Measurements from ENCODE around the gene IFNL1. TPM values are rescaled to one million over a fixed set of nuclear protein-coding genes. Genes with fewer than 3 reads are reported as not detected.
"Not testable (repeated sequence)": the region's sequence is repeated elsewhere in the genome, so short reads cannot be mapped to it uniquely, and the experiment has no call there.

IFNL1 gene
- total RNA-seq, 2 donors from 2014 or later: not detected

GRCh38 chr19:39263912-39264305 is 32.3 kb upstream of the IFNL1 start:
- Mint-ChIP-seq H3K36me3 (ENCODE audit: low read depth) (peaks cover 11% of the 10 kb centered on the region), H3K4me3 (peak overlapping the region; percentile 52), H3K27ac (no peak overlapping the region), H3K4me1 (peaks cover 6% of the 10 kb centered on the region), H3K27me3 (peaks cover 35% of the 10 kb centered on the region)
- ATAC-seq (no peak), DNase-seq (no peak)
- H3K9me3 ChIP-seq (ENCODE audit: control insufficient read depth, low read length, poor library complexity, severe bottlenecking): no peaks in the 10 kb centered on the region

DNA sequence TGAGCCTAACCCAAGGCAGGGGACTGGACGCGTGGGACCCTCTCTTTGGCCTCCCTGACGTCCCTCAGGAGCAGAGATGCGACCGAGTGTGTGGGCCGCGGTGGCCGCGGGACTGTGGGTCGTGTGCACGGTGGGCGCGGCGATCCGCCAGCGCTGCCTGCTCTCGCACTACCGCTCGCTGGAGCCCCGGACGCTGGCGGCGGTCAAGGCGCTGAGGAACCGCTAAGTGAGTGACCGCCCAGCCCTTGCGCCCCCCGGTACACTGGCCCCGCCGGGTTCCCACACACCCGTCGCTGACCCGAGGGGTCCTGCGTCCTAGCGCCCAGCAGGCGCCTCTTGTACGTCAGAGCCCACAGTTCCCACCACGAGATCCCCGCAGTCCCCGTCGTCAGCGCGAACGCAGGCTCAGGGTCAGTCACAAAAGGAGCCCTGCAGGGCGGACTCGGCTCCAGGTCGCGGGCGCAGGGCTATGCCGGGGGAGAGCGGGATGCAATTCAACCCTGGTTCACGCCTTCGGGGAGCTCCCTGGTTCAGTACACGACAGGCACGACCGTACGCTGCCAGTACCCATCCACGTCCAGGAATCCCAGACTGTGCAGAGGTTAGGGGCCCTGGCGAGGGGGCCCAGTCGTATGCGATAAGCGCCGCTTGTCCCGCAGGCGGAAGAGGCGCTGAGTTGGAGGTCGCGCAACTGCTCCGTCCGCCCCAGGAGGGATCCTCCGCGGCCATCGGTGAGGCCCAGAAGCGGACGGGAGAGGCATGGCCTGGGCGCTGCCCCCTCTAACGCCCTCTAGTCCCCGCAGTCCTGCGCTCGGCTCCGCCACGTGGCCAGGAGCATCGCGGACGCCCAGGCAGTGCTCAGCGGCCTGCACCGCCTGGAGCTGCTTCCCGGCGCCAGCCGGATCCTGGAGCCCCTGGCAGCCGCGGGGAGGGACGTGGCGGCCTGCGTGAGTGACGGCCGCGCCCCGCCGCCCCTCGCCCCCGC is 31.6 kb upstream of the IFNL1 start:
- no peaks in the 10 kb centered on the region for H3K9me3 ChIP-seq (ENCODE audit: control insufficient read depth, low read length, poor library complexity, severe bottlenecking)
- H3K4me3 Mint-ChIP-seq: no peak overlapping the region
- no peak overlapping the region for H3K27ac Mint-ChIP-seq
- peaks cover 39% of the 10 kb centered on the region for H3K27me3 Mint-ChIP-seq
- peaks cover 6% of the 10 kb centered on the region for H3K4me1 Mint-ChIP-seq
- DNase-seq (no peak), ATAC-seq (no peak)
- peaks cover 11% of the 10 kb centered on the region for H3K36me3 Mint-ChIP-seq (ENCODE audit: low read depth)

GRCh38 chr19:39265321-39265916 is 30.8 kb upstream of the IFNL1 start:
- H3K4me1 Mint-ChIP-seq: peaks cover 6% of the 10 kb centered on the region
- peak overlapping the region; percentile 64 for H3K4me3 Mint-ChIP-seq
- peaks cover 11% of the 10 kb centered on the region for H3K36me3 Mint-ChIP-seq (ENCODE audit: low read depth)
- H3K9me3 ChIP-seq (ENCODE audit: control insufficient read depth, low read length, poor library complexity, severe bottlenecking): no peaks in the 10 kb centered on the region
- ATAC-seq: peak; percentile 53
- H3K27ac Mint-ChIP-seq: no peak overlapping the region
- peaks cover 46% of the 10 kb centered on the region for H3K27me3 Mint-ChIP-seq
- peak in 1 of 3 donors; percentile 12 for DNase-seq

DNA sequence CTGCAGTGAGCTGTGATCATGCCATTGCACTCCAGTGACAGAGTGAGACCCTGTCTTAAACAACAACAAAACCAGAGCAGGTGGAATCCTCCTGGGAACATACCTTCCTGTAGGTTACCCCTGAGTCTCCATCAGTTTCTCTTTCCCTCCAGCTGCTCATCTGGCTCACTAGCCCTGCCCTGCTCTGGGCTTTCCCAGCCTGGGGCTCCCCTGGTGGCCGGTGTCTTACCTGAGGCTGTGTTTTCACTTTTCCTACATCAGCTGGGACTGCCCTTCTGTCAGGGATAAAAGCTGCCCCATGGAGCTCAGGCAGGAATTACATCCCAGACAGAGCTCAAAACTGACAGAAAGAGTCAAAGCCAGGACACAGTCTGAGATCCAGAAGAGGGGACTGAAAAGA is 28.1 kb upstream of the IFNL1 start, which contains the start of gene IFNL2:
Gene IFNL2, plus strand, starts transcription at position 312 of the 400 bp plus-strand sequence. CDS start 173 bp downstream, outside the sequence.
- not testable (repeated sequence) for H3K9me3 ChIP-seq (ENCODE audit: control insufficient read depth, low read length, poor library complexity, severe bottlenecking); DNase-seq; H3K4me3 Mint-ChIP-seq; H3K27ac Mint-ChIP-seq; H3K4me1 Mint-ChIP-seq; H3K36me3 Mint-ChIP-seq (ENCODE audit: low read depth)
- peak; percentile 67 for ATAC-seq
- peaks cover 37% of the 10 kb centered on the region for H3K27me3 Mint-ChIP-seq

DNA sequence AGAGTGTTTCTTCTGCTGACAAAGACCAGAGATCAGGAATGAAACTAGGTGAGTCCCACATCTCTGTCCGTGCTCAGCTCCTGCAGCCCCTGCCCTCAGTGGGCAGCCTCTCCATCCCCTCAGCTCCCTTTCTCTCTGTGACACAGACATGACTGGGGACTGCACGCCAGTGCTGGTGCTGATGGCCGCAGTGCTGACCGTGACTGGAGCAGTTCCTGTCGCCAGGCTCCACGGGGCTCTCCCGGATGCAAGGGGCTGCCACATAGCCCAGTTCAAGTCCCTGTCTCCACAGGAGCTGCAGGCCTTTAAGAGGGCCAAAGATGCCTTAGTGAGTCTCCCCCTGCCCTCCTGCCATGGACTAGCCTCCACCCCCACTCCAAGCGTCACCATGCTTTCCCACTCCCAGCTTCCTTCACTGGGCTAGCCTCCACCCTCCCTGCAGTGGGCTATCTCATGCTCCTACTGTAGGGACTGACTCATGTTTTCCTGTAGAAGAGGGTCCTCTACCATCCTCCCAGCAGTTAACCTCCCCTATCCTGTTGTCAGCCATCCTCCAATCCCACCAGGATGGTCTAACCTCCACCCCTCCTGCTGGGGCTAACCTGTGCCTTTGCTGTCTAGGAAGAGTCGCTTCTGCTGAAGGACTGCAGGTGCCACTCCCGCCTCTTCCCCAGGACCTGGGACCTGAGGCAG is 27.5 kb upstream of the IFNL1 start:
- not testable (repeated sequence) for H3K36me3 Mint-ChIP-seq (ENCODE audit: low read depth); H3K27ac Mint-ChIP-seq; DNase-seq

DNA sequence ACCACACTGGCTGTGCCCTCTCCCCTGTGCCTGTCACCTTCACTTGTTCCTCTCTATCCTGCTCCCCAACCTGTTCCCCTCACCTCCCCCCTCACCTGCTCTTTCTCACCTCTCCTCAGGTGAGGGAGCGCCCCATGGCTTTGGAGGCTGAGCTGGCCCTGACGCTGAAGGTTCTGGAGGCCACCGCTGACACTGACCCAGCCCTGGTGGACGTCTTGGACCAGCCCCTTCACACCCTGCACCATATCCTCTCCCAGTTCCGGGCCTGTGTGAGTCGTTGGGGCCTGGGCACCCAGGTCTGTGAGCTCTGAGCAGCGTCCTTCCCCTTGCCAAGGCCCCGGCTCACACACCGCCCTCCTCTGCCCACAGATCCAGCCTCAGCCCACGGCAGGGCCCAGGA is 26.8 kb upstream of the IFNL1 start:
- peaks cover 27% of the 10 kb centered on the region for H3K27me3 Mint-ChIP-seq
- not testable (repeated sequence) for H3K27ac Mint-ChIP-seq; H3K4me3 Mint-ChIP-seq; DNase-seq; H3K9me3 ChIP-seq (ENCODE audit: control insufficient read depth, low read length, poor library complexity, severe bottlenecking); H3K36me3 Mint-ChIP-seq (ENCODE audit: low read depth); H3K4me1 Mint-ChIP-seq; ATAC-seq

More for the DNA sequence above, 27.5 kb upstream of the IFNL1 start:
- H3K4me3 Mint-ChIP-seq; H3K4me1 Mint-ChIP-seq; H3K9me3 ChIP-seq (ENCODE audit: control insufficient read depth, low read length, poor library complexity, severe bottlenecking); ATAC-seq: not testable (repeated sequence)
- H3K27me3 Mint-ChIP-seq: peaks cover 31% of the 10 kb centered on the region

DNA sequence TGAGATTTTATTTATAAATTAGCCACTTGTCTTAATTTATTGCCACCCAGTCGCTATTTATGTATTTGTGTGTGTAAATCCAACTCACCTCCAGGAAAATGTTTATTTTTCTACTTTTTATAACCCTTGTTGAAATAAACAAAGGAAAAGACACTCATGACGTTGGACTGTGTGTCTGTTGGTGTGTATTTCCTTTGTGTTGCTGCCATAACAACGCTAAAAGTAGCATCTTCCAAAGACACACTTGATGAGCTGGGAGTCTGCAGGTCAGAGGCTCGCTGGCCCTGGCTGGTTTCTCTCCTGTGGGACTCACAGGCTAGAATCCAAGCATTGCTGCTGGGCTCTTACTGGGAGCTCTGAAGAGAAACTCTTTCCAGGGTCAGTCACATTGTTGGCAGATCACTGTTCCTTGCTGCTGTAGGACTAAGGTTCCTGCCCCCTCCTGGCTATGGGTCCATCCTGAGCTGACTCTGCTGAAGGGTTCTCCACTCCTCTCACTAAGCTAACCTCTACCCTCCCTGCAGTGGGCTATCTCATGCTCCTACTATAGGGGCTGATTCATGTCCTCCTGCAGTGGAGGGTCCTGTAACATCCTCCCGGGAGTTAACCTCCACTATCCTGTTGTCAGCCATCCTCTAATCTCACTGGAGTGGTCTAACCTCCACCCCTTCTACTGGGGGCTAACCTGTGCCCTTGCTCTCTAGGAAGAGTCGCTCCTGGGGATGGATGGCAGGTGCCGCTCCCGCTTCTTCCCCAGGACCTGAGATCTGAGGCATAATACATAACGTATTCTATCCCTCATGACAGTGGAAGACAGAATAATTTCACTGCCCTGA is 26.0 kb upstream of the IFNL1 start:
- DNase-seq (no peak), ATAC-seq (no peak)
- H3K9me3 ChIP-seq (ENCODE audit: control insufficient read depth, low read length, poor library complexity, severe bottlenecking): no peaks in the 10 kb centered on the region
- H3K27me3 Mint-ChIP-seq: peaks cover 26% of the 10 kb centered on the region
- H3K27ac Mint-ChIP-seq: no peak overlapping the region
- no peak overlapping the region for H3K4me3 Mint-ChIP-seq
- H3K4me1 Mint-ChIP-seq: peaks cover under 1% of the 10 kb centered on the region
- no peaks in the 10 kb centered on the region for H3K36me3 Mint-ChIP-seq (ENCODE audit: low read depth)

- not testable (repeated sequence) for H3K36me3 Mint-ChIP-seq (ENCODE audit: low read depth); H3K9me3 ChIP-seq (ENCODE audit: control insufficient read depth, low read length, poor library complexity, severe bottlenecking); H3K4me1 Mint-ChIP-seq; ATAC-seq; H3K27ac Mint-ChIP-seq; H3K4me3 Mint-ChIP-seq; DNase-seq
- H3K27me3 Mint-ChIP-seq: peaks cover 33% of the 10 kb centered on the region
Measured at GRCh38 chr19:39273859-39274258, 22.3 kb upstream of the IFNL1 start.

- peaks cover 2% of the 10 kb centered on the region for H3K36me3 Mint-ChIP-seq (ENCODE audit: low read depth)
- H3K27me3 Mint-ChIP-seq: peaks cover 19% of the 10 kb centered on the region
- H3K27ac Mint-ChIP-seq: no peak overlapping the region
- peaks cover 5% of the 10 kb centered on the region for H3K4me1 Mint-ChIP-seq
- H3K4me3 Mint-ChIP-seq: no peak overlapping the region
- H3K9me3 ChIP-seq (ENCODE audit: control insufficient read depth, low read length, poor library complexity, severe bottlenecking): no peaks in the 10 kb centered on the region
- ATAC-seq (no peak), DNase-seq (no peak)
Measured at GRCh38 chr19:39275578-39275977, 20.6 kb upstream of the IFNL1 start.

GRCh38 chr19:39276740-39277139 is 19.5 kb upstream of the IFNL1 start:
- Mint-ChIP-seq H3K4me3 (no peak overlapping the region), H3K4me1 (peaks cover 5% of the 10 kb centered on the region), H3K27me3 (peaks cover 13% of the 10 kb centered on the region), H3K36me3 (ENCODE audit: low read depth) (peaks cover 2% of the 10 kb centered on the region), H3K27ac (no peak overlapping the region)
- H3K9me3 ChIP-seq (ENCODE audit: control insufficient read depth, low read length, poor library complexity, severe bottlenecking): no peaks in the 10 kb centered on the region
- DNase-seq (no peak), ATAC-seq (no peak)

- DNase-seq (no peak), ATAC-seq (no peak)
- peaks cover 13% of the 10 kb centered on the region for H3K27me3 Mint-ChIP-seq
- peaks cover 5% of the 10 kb centered on the region for H3K4me1 Mint-ChIP-seq
- peaks cover 2% of the 10 kb centered on the region for H3K36me3 Mint-ChIP-seq (ENCODE audit: low read depth)
- peak overlapping the region; percentile 69 for H3K4me3 Mint-ChIP-seq
- H3K9me3 ChIP-seq (ENCODE audit: control insufficient read depth, low read length, poor library complexity, severe bottlenecking): no peaks in the 10 kb centered on the region
- no peak overlapping the region for H3K27ac Mint-ChIP-seq
Measured at GRCh38 chr19:39277598-39277997, 18.6 kb upstream of the IFNL1 start.

DNA sequence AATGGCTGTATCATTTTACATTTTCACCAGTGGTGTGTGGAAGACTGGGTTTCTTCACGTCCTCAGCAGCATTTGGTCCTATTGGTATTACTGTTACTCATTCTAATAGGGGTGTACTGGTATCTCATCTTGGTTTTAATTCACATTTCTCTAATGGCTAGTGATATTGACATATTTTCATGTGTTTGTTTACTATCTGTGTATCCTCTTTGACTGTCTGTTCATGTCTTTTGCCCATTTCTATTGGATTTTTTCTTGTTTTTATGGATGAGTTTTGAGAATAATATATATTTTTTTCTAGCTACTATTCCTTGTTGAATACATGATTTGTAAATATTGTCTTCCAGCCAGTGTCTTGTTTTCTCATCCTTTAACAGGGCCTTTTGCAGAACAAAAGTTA is 14.2 kb upstream of the IFNL1 start:
- ATAC-seq (no peak), DNase-seq (no peak)
- Mint-ChIP-seq H3K36me3 (ENCODE audit: low read depth) (peaks cover 5% of the 10 kb centered on the region), H3K27ac (no peak overlapping the region), H3K27me3 (peaks cover 15% of the 10 kb centered on the region), H3K4me1 (no peaks in the 10 kb centered on the region), H3K4me3 (no peak overlapping the region)
- no peaks in the 10 kb centered on the region for H3K9me3 ChIP-seq (ENCODE audit: control insufficient read depth, low read length, poor library complexity, severe bottlenecking)

All from T-helper 17 cell (primary cell).